Stimulated activated CD4-positive, alpha-beta T cell treated with anti-CD3 and anti-CD28 coated beads, Interleukin-1b, Interleukin-23, amount 100 ng/mL, for 4 hours (primary cell): ENCODE data around the gene WDR64.

Experiments
- DNase-seq, 2 donors: peaks; one replicate each; pipeline ENCODE4 v3.0.0-alpha.2; 2020; ENCODE audit warnings: low read depth in 2 of 2

WDR64 gene

GRCh38 chr1:241736387-241736786 is 84.3 kb downstream of the WDR64 start:
- DNase-seq, result no peak

- DNase-seq, result no peak
These were observed 86.4 kb downstream of the WDR64 start for GRCh38 chr1:241738284-241739078.

GRCh38 chr1:241742084-241742483 is 90.0 kb downstream of the WDR64 start:
- DNase-seq, result no peak

- DNase-seq, result no peak
These were observed 92.5 kb downstream of the WDR64 start for GRCh38 chr1:241744591-241744990.

GRCh38 chr1:241747992-241748391 is 95.9 kb downstream of the WDR64 start:
- no peak for DNase-seq

GRCh38 chr1:241749041-241749944 is 97.2 kb downstream of the WDR64 start:
- no peak for DNase-seq

- DNase-seq, result no peak
These were observed 98.0 kb downstream of the WDR64 start for GRCh38 chr1:241749945-241750695.

GRCh38 chr1:241751524-241751923 is 99.4 kb downstream of the WDR64 start:
- no peak for DNase-seq

GRCh38 chr1:241762713-241763339 is 110.7 kb downstream of the WDR64 start:
- DNase-seq, result no peak

- DNase-seq, result no peak
These were observed 113.3 kb downstream of the WDR64 start for GRCh38 chr1:241765390-241765789.

GRCh38 chr1:241767737-241768136 is 115.7 kb downstream of the WDR64 start:
- no peak for DNase-seq

- no peak for DNase-seq
These were observed 118.0 kb downstream of the WDR64 start for GRCh38 chr1:241770115-241770514.

- no peak for DNase-seq
These were observed 119.0 kb downstream of the WDR64 start for GRCh38 chr1:241771117-241771516.

GRCh38 chr1:241772932-241773500 is 120.9 kb downstream of the WDR64 start:
- DNase-seq, result no peak

- DNase-seq, result no peak
These were observed 121.9 kb downstream of the WDR64 start for GRCh38 chr1:241773991-241774390.

GRCh38 chr1:241775021-241775420 is 122.9 kb downstream of the WDR64 start:
- DNase-seq, result no peak

GRCh38 chr1:241776911-241777310 is 124.8 kb downstream of the WDR64 start:
- no peak for DNase-seq

- no peak for DNase-seq
These were observed 126.0 kb downstream of the WDR64 start for GRCh38 chr1:241778117-241778516.

- no peak for DNase-seq
These were observed 127.8 kb downstream of the WDR64 start for GRCh38 chr1:241779897-241780296.

GRCh38 chr1:241782396-241782795 is 130.3 kb downstream of the WDR64 start:
- no peak for DNase-seq

- DNase-seq, result no peak
These were observed 135.6 kb downstream of the WDR64 start for GRCh38 chr1:241787691-241788090.
